HepG2 (cell line): ENCODE measurements around the gene LRIG1. TPM values are rescaled to one million over a fixed set of nuclear protein-coding genes. Genes with fewer than 3 reads are reported as not detected.
A peak's percentile ranks its signal among the peaks of the same experiment; 100 is the strongest.

Source experiments
- ATAC-seq: fragments of 200-7000 bp; cut with Tn5 transposase; 3 replicates; pipeline ENCODE4 v1.9.1; 2020; ENCODE audit warnings: mild to moderate bottlenecking, moderate library complexity
- BruUV-seq: library from RNA; stranded (reverse); fragments of 400-500 nt; replicated peaks from 2 replicates; lab custom pipeline; 2021; lab: Mats Ljungman, UMichigan
- CTCF ChIA-PET: fragments of 300-600 bp; formaldehyde crosslinking; extraction: SDS; loops from one replicate; lab custom pipeline; 2021; ENCODE audit warnings: low total read pairs, inconsistent platforms, low intra/inter-chr PET ratio; lab: Yijun Ruan, JAX
- POLR2A ChIA-PET: fragments of 350-600 bp; sonication (Branson Sonifier 250); formaldehyde crosslinking; loops from one replicate; lab custom pipeline; 2020; ENCODE audit warnings: antibody characterized with exemption, inconsistent platforms; lab: Yijun Ruan, JAX
- DNase-seq: peaks from one replicate; pipeline ENCODE4 v3.0.0-alpha.2; 2015; ENCODE audit warnings: low spot score
- FAIRE-seq: peaks from 3 replicates; lab custom pipeline; 2011; peaks lifted over from hg19 to GRCh38; lab: Jason Lieb, UNC
- H2AFZ ChIP-seq: one replicate; pipeline ENCODE4 v1.6.1; 2011; ENCODE audit warnings: low read length, inconsistent platforms
- H3K27ac ChIP-seq: fragments of 300-600 bp; 3 replicates; pipeline ENCODE4 v1.8.0; 2011; ENCODE audit warnings: mixed run types, mild to moderate bottlenecking, mixed read lengths, low read length, inconsistent platforms; ENCODE audit not compliant: insufficient read depth; ENCODE audit errors: extremely low read length
- H3K27me3 ChIP-seq, 2 experiments: fragments of 200-600 bp in 1 of 2; 2 replicates in 1 of 2; 3 replicates in 1 of 2; pipeline versions ENCODE4 v1.6.0 to v1.8.0; 2011; ENCODE audit warnings: low read length in 2 of 2, mild to moderate bottlenecking in 2 of 2, moderate library complexity in 2 of 2, inconsistent platforms in 1 of 2; ENCODE audit not compliant: insufficient read depth in 2 of 2, control insufficient read depth in 1 of 2
- H3K36me3 ChIP-seq, 2 experiments: fragments of 200-600 bp in 1 of 2; replicated peaks in 1 of 2; 2 replicates in 1 of 2; 3 replicates in 1 of 2; pipeline versions ENCODE4 v1.5.1 to v1.8.0; 2011; ENCODE audit warnings: low read length in 2 of 2, inconsistent platforms in 1 of 2; ENCODE audit not compliant: insufficient read depth in 2 of 2, control insufficient read depth in 1 of 2
- H3K4me1 ChIP-seq: 2 replicates; pipeline ENCODE4 v1.5.1; 2012; ENCODE audit warnings: low read length, inconsistent platforms; ENCODE audit not compliant: insufficient read depth
- H3K4me2 ChIP-seq: 2 replicates; pipeline ENCODE4 v1.6.0; 2011; ENCODE audit warnings: low read depth, low read length, inconsistent platforms
- H3K4me3 ChIP-seq, 3 experiments: fragments of 200-600 bp in 1 of 3; sonication (generic), shearing (Covaris generic) in 1 of 3; replicated peaks in 1 of 3; 2 replicates each; pipeline ENCODE4 v1.5.1; 2011 to 2016; ENCODE audit warnings: low read length in 3 of 3, inconsistent platforms in 2 of 3, low read depth in 2 of 3, mild to moderate bottlenecking in 2 of 3, control low read depth in 1 of 3, mixed read lengths in 1 of 3; ENCODE audit not compliant: insufficient read depth in 1 of 3
- H3K79me2 ChIP-seq: one replicate; pipeline ENCODE4 v1.6.1; 2011; ENCODE audit warnings: low read length, inconsistent platforms; ENCODE audit not compliant: insufficient read depth
- H3K9ac ChIP-seq: 2 replicates; pipeline ENCODE4 v1.6.0; 2011; ENCODE audit warnings: mild to moderate bottlenecking, low read depth, low read length, inconsistent platforms; ENCODE audit not compliant: insufficient read depth
- H3K9me3 ChIP-seq: 2 replicates; pipeline ENCODE4 v1.5.1; 2012; ENCODE audit warnings: mild to moderate bottlenecking, low read length
- H4K20me1 ChIP-seq: 2 replicates; pipeline ENCODE4 v1.6.0; 2011; ENCODE audit warnings: inconsistent platforms, mild to moderate bottlenecking, low read length, moderate library complexity; ENCODE audit not compliant: insufficient read depth
- ARNTL ChIP-seq: sonication (generic); formaldehyde crosslinking; IDR thresholded peaks from 2 replicates; pipeline ENCODE4 v1.4.0; 2020; ENCODE audit warnings: mild to moderate bottlenecking, missing genetic modification reagents
- CTCF ChIP-seq: sonication (generic); formaldehyde crosslinking; IDR thresholded peaks from 2 replicates; pipeline ENCODE4 v1.5.0; 2020; ENCODE audit warnings: mild to moderate bottlenecking, missing genetic modification reagents, moderate library complexity
- EZH2 ChIP-seq: conservative IDR thresholded peaks from 2 replicates; pipeline ENCODE4 v1.6.1; 2012; ENCODE audit warnings: mild to moderate bottlenecking, low read depth, low read length, moderate library complexity
- FOXK1 ChIP-seq: sonication (generic); formaldehyde crosslinking; IDR thresholded peaks from 2 replicates; pipeline ENCODE4 v1.4.0; 2020; ENCODE audit warnings: low read depth, missing genetic modification reagents, borderline replicate concordance
- FOXM1 ChIP-seq: sonication (generic); formaldehyde crosslinking; IDR thresholded peaks from 2 replicates; pipeline ENCODE4 v1.5.0; 2020; ENCODE audit warnings: missing genetic modification reagents
- STAG1 ChIP-seq: sonication (generic); formaldehyde crosslinking; IDR thresholded peaks from 2 replicates; pipeline ENCODE4 v1.4.0; 2020; ENCODE audit warnings: missing genetic modification reagents
- YY1 ChIP-seq: IDR thresholded peaks from 2 replicates; pipeline ENCODE4 v1.6.1; 2011; ENCODE audit warnings: low read length, low read depth, moderate library complexity, mild to moderate bottlenecking; ENCODE audit not compliant: insufficient read depth, insufficient replicate concordance
- ZZZ3 ChIP-seq: sonication (generic); formaldehyde crosslinking; IDR thresholded peaks from 2 replicates; pipeline ENCODE4 v1.4.0; 2020; ENCODE audit warnings: missing genetic modification reagents, mild to moderate bottlenecking, borderline replicate concordance
- WGBS: methylation state at CpG from one replicate; pipeline ENCODE4 v1.1.6; 2017; ENCODE audit warnings: low lambda C conversion rate; 5-methylcytosine and 5-hydroxymethylcytosine counted together
- in situ Hi-C: cut with HindIII; loops from 2 replicates; pipeline ENCODE4 v1.10.0; 2017; ENCODE audit warnings: low pct_unique_long_range_greater_than_20kb; ENCODE audit not compliant: extremely low pct_ligation_motif_present
- intact Hi-C: fragments of 100-400 bp; cut with micrococcal nuclease; formaldehyde crosslinking; loops from one replicate; pipeline ENCODE4 v1.10.0; 2022; ENCODE audit not compliant: unreplicated experiment
- polyA plus RNA-seq, 8 experiments: library from polyadenylated mRNA; depleted of rRNA in 3 of 8; stranded (reverse) in 7 of 8; unstranded in 1 of 8; fragments of >200 nt; fragmentation: Illumina TruSeq in 4 of 8; extraction: Trizol in 4 of 8; gene quantifications; 2 replicates each; pipeline versions ENCODE4 v1.2.1 to v1.2.3, GENCODE V29; 2011 to 2016; ENCODE audit warnings: low read depth in 4 of 8, missing spikeins in 1 of 8, mixed read lengths in 1 of 8; ENCODE audit not compliant: insufficient read depth in 1 of 8
- total RNA-seq, 5 experiments: library from RNA; depleted of rRNA; stranded (reverse); fragments of >200 nt; fragmentation: Illumina TruSeq; extraction: Trizol; gene quantifications; 2 replicates each; pipeline ENCODE4 v1.2.3, GENCODE V29; 2016; ENCODE audit warnings: low read depth in 1 of 5
- TF ChIP-seq, protein P1 (sequence below): sonication (generic); formaldehyde crosslinking; IDR thresholded peaks from 2 replicates; pipeline ENCODE4 v1.4.0; 2020; ENCODE audit warnings: missing genetic modification reagents

Gene LRIG1
- total and polyA plus RNA-seq, 2 of the 13 experiments (the other 11 are each of a cell fraction or from before 2014, with no cell fraction given), result 17.8 to 24.8 TPM

GRCh38 chr3:66378256-66378655, 122.6 kb downstream of the LRIG1 start:
- no peak overlapping the region for H3K9ac ChIP-seq
- no peaks in the 10 kb centered on the region for H3K9me3 ChIP-seq
- ATAC-seq, result no peak
- no peaks in the 10 kb centered on the region for H4K20me1 ChIP-seq
- ChIA-PET CTCF (no interaction called here), POLR2A (no interaction called here)
- intact Hi-C loops, result no loop called here
- DNase-seq, result no peak
- BruUV-seq, result no TSS peak
- no peak overlapping the region for H2AFZ ChIP-seq
- 93% methylated on average over 5 of the region's 5 CpGs for WGBS
- H3K4me1 ChIP-seq, result peaks cover 18% of the 10 kb centered on the region
- TF ChIP-seq FOXM1 (CRISPR knock-in tag) (no peak), STAG1 (peak; percentile 6; the same call in 1 of the 2 replicates), CTCF (peak; percentile 41)
- no peak for FAIRE-seq
- H3K27ac ChIP-seq, result no peak overlapping the region
- no peak overlapping the region for H3K4me2 ChIP-seq
- no peak overlapping the region for H3K4me3 ChIP-seq
- H3K79me2 ChIP-seq, result no peaks in the 10 kb centered on the region
- no peaks in the 10 kb centered on the region for H3K27me3 ChIP-seq
- H3K36me3 ChIP-seq, result peaks cover 26 to 61% of the 10 kb centered on the region in 2 experiments
- in situ Hi-C loops, result no loop called here

- intact Hi-C loops, result no loop called here
- CTCF ChIA-PET, result no interaction called here
- no peaks in the 10 kb centered on the region for H3K27me3 ChIP-seq
- in situ Hi-C loops, result no loop called here
- no peaks in the 10 kb centered on the region for H3K9me3 ChIP-seq
- no peak overlapping the region for H3K4me2 ChIP-seq
- peaks cover 18% of the 10 kb centered on the region for H3K4me1 ChIP-seq
- no peaks in the 10 kb centered on the region for H4K20me1 ChIP-seq
- no peak overlapping the region for H3K27ac ChIP-seq
- POLR2A ChIA-PET, result no interaction called here
- BruUV-seq, result no TSS peak
- no peak for DNase-seq
- H2AFZ ChIP-seq, result no peak overlapping the region
- H3K79me2 ChIP-seq, result no peaks in the 10 kb centered on the region
- WGBS, result 90% methylated on average over 5 of the region's 5 CpGs
- no peak for FAIRE-seq
- no peak for ATAC-seq
- no peak overlapping the region for H3K4me3 ChIP-seq
- peaks cover 25 to 60% of the 10 kb centered on the region in 2 experiments for H3K36me3 ChIP-seq
- no peak overlapping the region for H3K9ac ChIP-seq
- no peak for TF ChIP-seq ZZZ3
- TF ChIP-seq FOXK1 (CRISPR knock-in tag), result no peak
- TF ChIP-seq ARNTL (CRISPR knock-in tag), result no peak
- TF ChIP-seq YY1, result no peak
- TF ChIP-seq, protein P1, sequence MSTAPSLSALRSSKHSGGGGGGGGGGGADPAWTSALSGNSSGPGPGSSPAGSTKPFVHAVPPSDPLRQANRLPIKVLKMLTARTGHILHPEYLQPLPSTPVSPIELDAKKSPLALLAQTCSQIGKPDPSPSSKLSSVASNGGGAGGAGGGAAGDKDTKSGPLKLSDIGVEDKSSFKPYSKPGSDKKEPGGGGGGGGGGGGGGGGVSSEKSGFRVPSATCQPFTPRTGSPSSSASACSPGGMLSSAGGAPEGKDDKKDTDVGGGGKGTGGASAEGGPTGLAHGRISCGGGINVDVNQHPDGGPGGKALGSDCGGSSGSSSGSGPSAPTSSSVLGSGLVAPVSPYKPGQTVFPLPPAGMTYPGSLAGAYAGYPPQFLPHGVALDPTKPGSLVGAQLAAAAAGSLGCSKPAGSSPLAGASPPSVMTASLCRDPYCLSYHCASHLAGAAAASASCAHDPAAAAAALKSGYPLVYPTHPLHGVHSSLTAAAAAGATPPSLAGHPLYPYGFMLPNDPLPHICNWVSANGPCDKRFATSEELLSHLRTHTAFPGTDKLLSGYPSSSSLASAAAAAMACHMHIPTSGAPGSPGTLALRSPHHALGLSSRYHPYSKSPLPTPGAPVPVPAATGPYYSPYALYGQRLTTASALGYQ, result no peak
- no peak for TF ChIP-seq EZH2
These were observed 123.0 kb downstream of the LRIG1 start for GRCh38 chr3:66377800-66378199.
